Central memory CD8-positive, alpha-beta T cell (primary cell): ENCODE results near the gene JAKMIP3.
A peak's percentile ranks its signal among the peaks of the same experiment; 100 is the strongest.

Experiments
- ATAC-seq: fragments of 150-1000 bp; cut with Tn5 transposase; replicated peaks from 2 replicates; pipeline ENCODE4 v1.10.0; 2022; ENCODE audit warnings: mild to moderate bottlenecking, moderate FRiP score, moderate number of reproducible peaks; ENCODE audit not compliant: poor library complexity, severe bottlenecking; ENCODE audit errors: extremely low read depth
- DNase-seq, 2 donors: peaks; one replicate each; pipeline ENCODE4 v3.0.0; 2021; ENCODE audit warnings: low spot score in 2 of 2
- H3K27ac Mint-ChIP-seq: one replicate; pipeline ENCODE4 v1.8.0; 2022; ENCODE audit warnings: low read depth, mild to moderate bottlenecking, moderate library complexity, mixed read lengths
- H3K27me3 Mint-ChIP-seq: one replicate; pipeline ENCODE4 v1.8.0; 2022; ENCODE audit warnings: mixed read lengths
- H3K36me3 Mint-ChIP-seq: one replicate; pipeline ENCODE4 v1.8.0; 2022; ENCODE audit warnings: mild to moderate bottlenecking, moderate library complexity, mixed read lengths; ENCODE audit not compliant: insufficient read depth
- H3K4me1 Mint-ChIP-seq: one replicate; pipeline ENCODE4 v1.8.0; 2022; ENCODE audit warnings: mixed read lengths
- H3K4me3 Mint-ChIP-seq: one replicate; pipeline ENCODE4 v1.8.0; 2022; ENCODE audit warnings: mild to moderate bottlenecking, moderate library complexity, mixed read lengths
- H3K9me3 Mint-ChIP-seq: one replicate; pipeline ENCODE4 v1.8.0; 2022; ENCODE audit warnings: mixed read lengths

The JAKMIP3 gene

GRCh38 chr10:132033632-132034031 is 32.1 kb upstream of the JAKMIP3 start:
- Mint-ChIP-seq H3K9me3 (no peaks in the 10 kb centered on the region), H3K4me1 (no peaks in the 10 kb centered on the region), H3K27ac (no peak overlapping the region), H3K27me3 (peaks cover 88% of the 10 kb centered on the region), H3K36me3 (no peaks in the 10 kb centered on the region), H3K4me3 (no peak overlapping the region)
- DNase-seq (no peak), ATAC-seq (no peak)

DNA sequence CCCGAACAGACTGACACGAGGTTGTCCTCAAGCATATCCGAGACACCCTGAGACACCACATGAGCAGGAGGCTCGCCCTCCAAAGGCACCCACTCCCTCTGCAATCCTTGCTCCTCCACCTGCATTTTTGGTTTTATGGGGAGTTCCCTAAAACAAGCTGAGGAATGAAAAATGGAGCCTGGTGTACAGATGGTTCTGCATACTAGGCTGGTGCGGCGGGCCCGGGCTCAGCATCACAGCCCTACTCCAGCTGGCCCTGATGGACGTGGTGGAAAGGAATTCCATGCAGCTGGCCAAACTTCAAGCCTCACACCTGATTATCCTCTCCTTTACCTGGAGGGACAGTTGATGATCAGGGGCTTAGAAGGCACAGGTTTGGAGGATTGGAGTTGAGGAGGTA is 30.3 kb upstream of the JAKMIP3 start:
- Mint-ChIP-seq H3K4me1 (no peaks in the 10 kb centered on the region), H3K36me3 (no peaks in the 10 kb centered on the region), H3K27me3 (peaks cover 94% of the 10 kb centered on the region), H3K4me3 (no peak overlapping the region), H3K27ac (no peak overlapping the region), H3K9me3 (no peaks in the 10 kb centered on the region)
- ATAC-seq: no peak
- DNase-seq: no peak

- Mint-ChIP-seq H3K27ac (no peak overlapping the region), H3K9me3 (no peaks in the 10 kb centered on the region), H3K4me1 (no peaks in the 10 kb centered on the region), H3K27me3 (peaks cover 94% of the 10 kb centered on the region), H3K4me3 (no peak overlapping the region), H3K36me3 (no peaks in the 10 kb centered on the region)
- no peak for ATAC-seq
- DNase-seq: no peak
These were observed 29.4 kb upstream of the JAKMIP3 start for GRCh38 chr10:132036153-132036886.

DNA sequence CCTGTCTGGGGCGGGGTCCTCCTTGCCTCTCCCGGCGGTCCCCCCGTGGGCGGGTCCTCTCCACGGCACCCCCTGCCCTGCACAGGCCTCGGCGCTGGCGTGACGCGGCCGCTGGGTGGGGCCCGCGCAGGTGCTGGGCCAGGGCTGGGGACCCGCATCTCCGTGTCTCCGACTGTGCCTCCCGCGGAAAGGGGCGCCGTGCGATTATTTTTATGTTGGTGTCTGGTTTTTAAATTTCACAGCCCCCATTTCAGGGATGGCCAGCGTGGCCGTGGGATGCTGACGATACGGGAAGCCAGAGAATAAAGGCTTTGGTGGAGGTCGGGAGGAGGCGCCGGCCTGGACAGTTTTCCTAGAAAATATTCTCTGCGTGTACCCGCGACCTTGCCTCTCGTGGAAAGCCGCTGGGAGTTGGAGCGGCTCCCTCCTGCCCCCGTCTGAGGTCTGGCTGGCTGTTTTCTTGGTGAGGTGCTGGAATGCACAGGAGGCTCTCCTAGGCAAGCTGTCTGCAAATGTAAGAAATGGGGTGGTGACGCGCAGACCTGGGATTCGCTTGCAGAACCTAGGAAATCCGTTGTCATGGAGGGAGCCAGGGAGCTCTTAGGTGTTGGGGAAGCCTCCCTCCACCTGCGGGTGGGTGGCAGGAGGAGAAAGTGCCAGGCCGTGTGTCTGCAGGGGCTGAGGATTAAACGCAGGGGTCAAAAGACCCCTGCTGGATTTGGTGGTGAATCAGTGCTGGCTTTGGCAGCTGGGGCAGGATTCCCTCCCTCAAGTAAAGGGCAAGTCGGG is 28.7 kb upstream of the JAKMIP3 start:
- no peak overlapping the region for H3K27ac Mint-ChIP-seq

GRCh38 chr10:132037676-132037975 is 28.1 kb upstream of the JAKMIP3 start:
- no peak overlapping the region for H3K4me3 Mint-ChIP-seq
- no peaks in the 10 kb centered on the region for H3K4me1 Mint-ChIP-seq
- H3K27ac Mint-ChIP-seq: no peak overlapping the region
- H3K36me3 Mint-ChIP-seq: no peaks in the 10 kb centered on the region
- H3K9me3 Mint-ChIP-seq: no peaks in the 10 kb centered on the region
- peaks cover 94% of the 10 kb centered on the region for H3K27me3 Mint-ChIP-seq
- ATAC-seq (no peak), DNase-seq (no peak)

More for the DNA sequence above, 28.7 kb upstream of the JAKMIP3 start:
- no peaks in the 10 kb centered on the region for H3K9me3 Mint-ChIP-seq
- H3K4me1 Mint-ChIP-seq: no peaks in the 10 kb centered on the region
- ATAC-seq (no peak), DNase-seq (no peak)
- H3K27me3 Mint-ChIP-seq: peaks cover 94% of the 10 kb centered on the region
- peak overlapping the region; percentile 47 for H3K4me3 Mint-ChIP-seq
- no peaks in the 10 kb centered on the region for H3K36me3 Mint-ChIP-seq

- Mint-ChIP-seq H3K27ac (no peak overlapping the region), H3K36me3 (no peaks in the 10 kb centered on the region), H3K9me3 (no peaks in the 10 kb centered on the region), H3K4me3 (no peak overlapping the region), H3K27me3 (peaks cover 93% of the 10 kb centered on the region), H3K4me1 (no peaks in the 10 kb centered on the region)
- ATAC-seq (no peak), DNase-seq (no peak)
These were observed 26.4 kb upstream of the JAKMIP3 start for GRCh38 chr10:132039371-132039770.

DNA sequence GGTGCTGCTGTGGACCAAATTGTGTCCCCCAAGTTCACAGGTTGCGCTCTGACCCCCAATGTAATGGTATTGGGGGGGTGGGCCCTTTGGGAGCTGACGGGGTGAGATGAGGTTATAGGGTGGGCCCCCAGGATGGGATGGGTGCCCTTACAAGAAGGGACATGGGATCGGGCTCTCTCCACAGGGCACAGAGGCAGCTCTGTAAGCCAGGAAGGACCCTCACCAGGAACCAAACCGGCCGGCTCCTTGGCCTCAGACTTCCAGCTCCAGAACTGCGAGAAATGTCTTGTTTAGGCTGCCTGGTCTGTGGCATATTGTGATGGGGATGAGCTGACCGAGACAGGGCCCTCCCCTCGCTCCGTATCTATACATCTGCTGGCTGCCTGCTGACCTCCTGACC is 25.7 kb upstream of the JAKMIP3 start:
- ATAC-seq: no peak
- Mint-ChIP-seq H3K36me3 (no peaks in the 10 kb centered on the region), H3K4me3 (no peak overlapping the region), H3K9me3 (no peaks in the 10 kb centered on the region), H3K4me1 (no peaks in the 10 kb centered on the region), H3K27me3 (peaks cover 93% of the 10 kb centered on the region), H3K27ac (no peak overlapping the region)
- no peak for DNase-seq

DNA sequence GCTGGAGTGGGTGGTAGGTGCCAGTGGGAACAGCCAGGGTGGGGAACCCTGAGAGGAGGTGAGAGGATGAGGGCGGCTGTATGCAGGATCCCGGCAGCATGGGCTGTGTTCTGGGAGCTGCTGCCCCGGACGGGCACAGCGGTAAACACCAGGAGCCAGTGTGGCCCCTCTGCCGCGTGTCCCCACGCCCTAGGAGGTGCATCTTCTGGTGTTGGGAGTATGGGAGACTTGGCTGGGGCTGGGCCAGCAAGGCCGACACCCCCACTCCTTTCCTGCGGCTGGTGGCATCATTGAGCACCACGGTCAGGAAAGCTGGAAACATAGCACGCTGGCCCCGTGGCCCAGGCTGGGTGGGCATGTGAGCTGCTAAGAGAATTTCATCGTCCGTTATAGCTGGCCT is 24.4 kb upstream of the JAKMIP3 start:
- no peak for DNase-seq
- Mint-ChIP-seq H3K9me3 (no peaks in the 10 kb centered on the region), H3K36me3 (no peaks in the 10 kb centered on the region), H3K4me1 (no peaks in the 10 kb centered on the region), H3K27ac (no peak overlapping the region), H3K27me3 (peaks cover 95% of the 10 kb centered on the region), H3K4me3 (no peak overlapping the region)
- no peak for ATAC-seq

GRCh38 chr10:132043861-132044695 is 21.7 kb upstream of the JAKMIP3 start:
- no peak overlapping the region for H3K4me3 Mint-ChIP-seq
- H3K36me3 Mint-ChIP-seq: no peaks in the 10 kb centered on the region
- H3K27me3 Mint-ChIP-seq: peaks cover 86% of the 10 kb centered on the region
- no peak for DNase-seq
- no peaks in the 10 kb centered on the region for H3K4me1 Mint-ChIP-seq
- no peak for ATAC-seq
- H3K9me3 Mint-ChIP-seq: no peaks in the 10 kb centered on the region
- H3K27ac Mint-ChIP-seq: no peak overlapping the region

- Mint-ChIP-seq H3K27ac (no peak overlapping the region), H3K27me3 (peaks cover 86% of the 10 kb centered on the region), H3K4me3 (no peak overlapping the region), H3K4me1 (no peaks in the 10 kb centered on the region), H3K9me3 (no peaks in the 10 kb centered on the region), H3K36me3 (no peaks in the 10 kb centered on the region)
- no peak for DNase-seq
- ATAC-seq: no peak
These were observed 20.9 kb upstream of the JAKMIP3 start for GRCh38 chr10:132044803-132045202.

- Mint-ChIP-seq H3K36me3 (no peaks in the 10 kb centered on the region), H3K9me3 (no peaks in the 10 kb centered on the region), H3K4me1 (no peaks in the 10 kb centered on the region), H3K4me3 (no peak overlapping the region), H3K27me3 (peaks cover 86% of the 10 kb centered on the region), H3K27ac (no peak overlapping the region)
- DNase-seq (no peak), ATAC-seq (no peak)
These were observed 20.4 kb upstream of the JAKMIP3 start for GRCh38 chr10:132045324-132045723.

DNA sequence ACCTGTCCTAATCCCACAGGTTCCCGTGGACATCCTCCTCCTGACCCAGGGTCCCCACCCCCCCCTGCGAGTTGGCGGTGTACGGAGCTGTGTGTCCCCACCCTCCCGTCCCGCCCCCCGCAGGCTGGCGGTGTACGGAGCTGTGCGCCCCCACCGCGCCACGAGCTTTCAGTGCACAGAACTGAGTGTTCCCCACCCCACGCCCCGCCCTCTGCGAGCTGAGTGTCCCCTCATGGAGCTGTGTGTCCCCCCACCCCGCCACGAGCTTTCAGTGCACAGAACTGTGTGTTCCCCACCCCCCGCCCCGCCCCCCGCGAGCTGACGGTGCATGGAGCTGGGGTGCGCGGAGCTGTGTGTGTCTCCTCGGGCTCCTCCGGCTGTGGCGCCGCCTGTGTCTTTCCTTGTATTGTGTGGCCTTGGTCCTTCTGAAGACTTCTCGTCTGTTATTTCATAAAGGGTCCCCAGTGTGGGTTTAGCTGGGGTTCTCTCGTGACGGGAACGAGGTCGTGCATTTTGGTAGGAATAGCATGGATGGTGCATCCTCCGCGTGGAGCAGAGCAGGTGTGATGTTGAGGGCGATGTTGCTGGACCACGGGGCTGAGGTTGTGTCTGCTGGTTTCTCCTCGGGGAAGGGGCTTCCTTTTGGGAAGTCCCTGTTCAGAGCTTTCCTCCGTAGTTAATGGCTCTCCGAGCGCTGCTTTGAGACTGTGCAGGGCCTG is 18.0 kb upstream of the JAKMIP3 start:
- Mint-ChIP-seq H3K9me3 (peaks cover 7% of the 10 kb centered on the region), H3K4me1 (no peaks in the 10 kb centered on the region), H3K36me3 (no peaks in the 10 kb centered on the region), H3K27ac (no peak overlapping the region), H3K4me3 (no peak overlapping the region), H3K27me3 (peaks cover 63% of the 10 kb centered on the region)
- DNase-seq (no peak), ATAC-seq (no peak)
